HG03460 (cell line): ENCODE results near the gene PLEKHG5.
"Not testable (repeated sequence)": the region's sequence is repeated elsewhere in the genome, so short reads cannot be mapped to it uniquely, and the experiment has no call there.

Experiments
- ATAC-seq: cut with Tn5 transposase; IDR thresholded peaks from one replicate; pipeline ENCODE4 v1.9.1; 2021; ENCODE audit not compliant: unreplicated experiment

The PLEKHG5 gene

DNA sequence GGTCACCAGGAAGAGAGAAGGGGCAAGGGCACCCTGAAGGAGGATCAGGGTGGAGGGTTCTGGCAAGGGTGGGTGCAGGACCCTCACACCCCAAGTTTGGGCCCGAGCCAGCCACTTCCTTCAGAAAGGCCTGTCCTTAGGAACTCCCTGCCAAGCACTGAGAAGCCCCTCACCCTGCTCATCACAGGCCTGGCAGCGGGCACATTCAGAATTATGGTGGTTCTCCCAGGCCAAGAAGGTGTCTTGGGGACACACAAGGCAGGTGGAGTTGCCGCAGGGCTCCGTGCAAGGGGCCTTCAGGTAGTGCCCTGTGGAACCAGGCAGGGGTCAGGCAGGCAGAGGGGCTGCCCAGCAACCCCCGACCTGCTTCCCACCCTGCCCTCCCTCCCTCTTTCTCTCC, 26.6 kb downstream of the PLEKHG5 start:
- ATAC-seq: no peak

DNA sequence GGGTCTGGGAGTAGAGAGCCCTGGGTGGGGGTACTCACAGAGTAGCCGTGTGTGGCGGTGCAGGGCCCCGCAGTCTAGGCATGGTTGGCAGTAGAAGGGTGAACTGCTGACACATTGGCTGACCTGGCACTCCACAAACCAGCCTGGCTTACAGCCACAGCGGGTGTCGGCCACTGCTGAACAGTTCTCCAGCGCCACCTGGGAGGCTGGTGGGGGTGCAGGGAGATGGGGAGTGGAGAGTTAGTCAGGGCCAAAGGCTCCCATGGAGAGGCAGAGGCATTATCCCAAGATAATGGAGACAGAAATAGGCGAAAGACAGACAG, 27.0 kb downstream of the PLEKHG5 start:
- no peak for ATAC-seq

DNA sequence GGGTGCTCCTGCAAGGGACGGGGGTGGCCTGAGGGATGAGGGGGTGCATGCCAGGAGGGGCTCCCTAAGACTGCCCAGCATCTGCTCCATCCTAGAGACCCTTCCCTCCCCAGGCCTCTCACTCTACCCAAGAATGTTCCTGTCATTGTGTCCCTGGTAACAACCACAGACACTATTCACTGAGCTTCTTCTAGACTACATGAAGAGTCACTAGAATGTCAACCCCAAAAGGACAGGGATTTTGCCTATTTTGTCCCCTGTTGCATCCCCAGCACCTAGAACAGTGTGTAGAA, 28.4 kb downstream of the PLEKHG5 start:
- ATAC-seq: no peak

DNA sequence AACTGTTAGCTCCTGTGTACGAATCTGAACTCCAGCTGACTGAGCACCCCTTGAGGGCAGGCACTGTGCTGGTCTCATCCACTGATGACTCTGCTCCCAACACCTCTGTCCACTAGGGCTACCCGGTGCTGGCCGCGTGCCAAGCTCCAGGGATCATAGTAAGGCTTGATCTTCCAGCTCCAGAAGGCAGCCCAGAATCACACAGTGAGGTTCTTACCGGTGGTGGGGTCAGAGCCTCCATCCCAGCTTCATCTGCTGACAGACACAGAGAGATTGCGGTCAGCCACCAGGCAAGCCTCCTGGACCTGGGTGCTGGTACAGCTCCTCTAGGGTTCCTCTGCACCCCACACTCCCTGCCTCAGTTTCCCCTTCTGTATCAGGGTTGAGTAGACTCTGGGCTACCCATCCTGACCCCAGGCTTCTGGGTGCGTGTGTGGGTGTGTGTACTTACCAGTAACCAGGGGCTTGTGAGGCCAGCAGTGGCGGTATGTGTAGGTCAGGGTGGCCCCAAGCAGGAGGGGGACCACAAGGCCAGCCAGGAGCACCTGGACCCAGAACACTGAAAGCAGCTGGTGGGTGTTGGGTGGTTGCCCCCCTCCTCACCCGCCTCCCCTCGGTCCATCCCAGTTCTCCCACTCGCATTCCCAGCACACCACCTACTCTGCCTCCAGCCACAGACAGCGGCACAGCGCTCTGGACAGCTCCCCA, 28.9 kb downstream of the PLEKHG5 start:
- no peak for ATAC-seq

GRCh38 chr1:6461538-6462411, 29.7 kb downstream of the PLEKHG5 start:
- ATAC-seq: no peak

- ATAC-seq: no peak
Observed at GRCh38 chr1:6461051-6461530, 30.4 kb downstream of the PLEKHG5 start.

- ATAC-seq: no peak
Observed at GRCh38 chr1:6460301-6461050, 31.0 kb downstream of the PLEKHG5 start.

DNA sequence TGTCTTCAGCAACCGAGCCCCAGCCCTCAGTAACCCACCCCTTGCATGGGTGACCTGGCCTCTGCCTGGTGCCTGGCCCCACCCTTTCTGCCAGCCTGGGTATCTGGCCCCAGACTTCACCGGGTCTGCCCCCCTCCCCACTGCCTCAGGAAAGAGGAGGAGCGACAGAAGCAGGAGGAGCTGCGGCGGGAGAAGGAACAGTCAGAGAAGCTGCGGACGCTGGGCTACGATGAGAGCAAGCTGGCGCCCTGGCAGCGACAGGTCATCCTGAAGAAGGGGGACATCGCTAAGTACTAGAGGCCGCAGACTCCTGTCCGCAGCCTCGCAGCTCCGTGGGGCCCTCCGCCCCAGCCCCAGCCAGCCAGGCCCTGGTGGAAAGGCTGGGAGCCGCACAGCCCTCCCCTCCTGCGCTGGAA, 31.6 kb downstream of the PLEKHG5 start:
- ATAC-seq: no peak

DNA sequence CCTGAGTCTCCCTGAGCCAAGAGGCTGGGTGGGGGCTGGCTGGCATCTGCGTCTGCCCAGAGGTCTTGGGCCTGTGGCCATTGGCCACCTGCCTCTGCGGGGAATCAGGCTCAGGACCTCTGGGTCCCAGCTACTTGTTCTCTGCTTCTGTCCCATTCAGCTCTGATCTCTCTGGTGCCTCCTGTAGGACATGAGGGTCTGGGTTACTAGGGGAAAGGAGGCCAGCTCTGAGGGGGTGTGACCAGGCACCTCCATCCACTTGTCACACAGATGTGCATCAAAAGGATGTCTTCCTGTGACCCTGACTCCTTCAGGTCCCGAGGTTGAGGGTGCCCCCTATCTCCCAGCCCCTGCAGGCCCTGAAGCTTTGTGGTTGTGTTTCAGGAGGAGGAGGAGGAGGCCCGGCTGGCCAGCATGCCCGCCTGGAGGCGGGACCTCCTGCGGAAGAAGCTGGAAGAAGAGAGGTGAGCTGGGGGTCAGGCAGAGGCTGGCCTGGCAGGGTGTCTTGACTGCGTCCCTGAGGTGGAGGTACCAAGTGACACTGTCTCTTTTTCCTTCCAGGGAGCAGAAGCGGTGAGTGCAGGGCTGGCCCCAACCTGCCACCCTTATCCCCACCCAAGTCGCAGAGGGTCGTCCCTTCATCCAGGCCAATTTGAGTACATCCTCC, 34.5 kb downstream of the PLEKHG5 start:
- ATAC-seq: no peak

DNA sequence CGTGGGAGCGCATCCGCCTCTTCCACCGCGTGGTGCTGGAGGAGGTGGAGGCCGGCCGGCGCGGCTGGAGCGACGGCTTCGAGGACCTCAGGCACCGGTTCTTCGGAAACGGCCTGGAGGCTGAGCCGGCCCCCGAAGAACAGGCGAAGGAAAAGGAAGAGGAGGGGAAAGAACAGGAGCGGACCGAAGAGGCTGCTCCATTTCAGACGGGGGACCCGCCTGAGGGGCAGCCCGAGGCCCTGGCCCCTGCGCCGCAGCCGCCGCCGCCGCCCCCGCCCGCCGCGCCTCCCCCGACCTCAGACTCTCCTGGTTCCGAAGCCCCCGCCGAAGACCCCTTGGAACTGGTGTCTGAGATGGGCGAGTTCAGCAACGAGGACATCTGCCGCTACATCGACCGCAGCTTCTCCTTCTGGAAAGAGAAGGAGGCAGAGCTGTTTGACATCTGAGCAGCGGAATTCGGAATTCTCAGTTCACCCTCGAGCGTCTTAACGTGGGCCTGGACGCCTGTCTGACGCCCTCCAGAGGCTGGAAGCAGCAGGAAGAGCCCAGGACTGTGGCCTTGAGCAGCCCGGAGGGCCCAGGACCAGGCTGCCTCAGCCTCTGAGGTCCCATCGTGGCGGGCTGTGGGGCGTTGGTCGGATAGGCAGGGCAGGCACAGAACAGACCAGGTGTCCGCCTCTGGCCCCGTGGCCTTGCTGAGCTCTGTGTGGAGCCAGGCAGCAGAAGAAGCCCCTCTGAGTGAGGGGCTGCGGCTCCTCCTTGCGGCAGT, 35.5 kb downstream of the PLEKHG5 start:
- not testable (repeated sequence) for ATAC-seq

DNA sequence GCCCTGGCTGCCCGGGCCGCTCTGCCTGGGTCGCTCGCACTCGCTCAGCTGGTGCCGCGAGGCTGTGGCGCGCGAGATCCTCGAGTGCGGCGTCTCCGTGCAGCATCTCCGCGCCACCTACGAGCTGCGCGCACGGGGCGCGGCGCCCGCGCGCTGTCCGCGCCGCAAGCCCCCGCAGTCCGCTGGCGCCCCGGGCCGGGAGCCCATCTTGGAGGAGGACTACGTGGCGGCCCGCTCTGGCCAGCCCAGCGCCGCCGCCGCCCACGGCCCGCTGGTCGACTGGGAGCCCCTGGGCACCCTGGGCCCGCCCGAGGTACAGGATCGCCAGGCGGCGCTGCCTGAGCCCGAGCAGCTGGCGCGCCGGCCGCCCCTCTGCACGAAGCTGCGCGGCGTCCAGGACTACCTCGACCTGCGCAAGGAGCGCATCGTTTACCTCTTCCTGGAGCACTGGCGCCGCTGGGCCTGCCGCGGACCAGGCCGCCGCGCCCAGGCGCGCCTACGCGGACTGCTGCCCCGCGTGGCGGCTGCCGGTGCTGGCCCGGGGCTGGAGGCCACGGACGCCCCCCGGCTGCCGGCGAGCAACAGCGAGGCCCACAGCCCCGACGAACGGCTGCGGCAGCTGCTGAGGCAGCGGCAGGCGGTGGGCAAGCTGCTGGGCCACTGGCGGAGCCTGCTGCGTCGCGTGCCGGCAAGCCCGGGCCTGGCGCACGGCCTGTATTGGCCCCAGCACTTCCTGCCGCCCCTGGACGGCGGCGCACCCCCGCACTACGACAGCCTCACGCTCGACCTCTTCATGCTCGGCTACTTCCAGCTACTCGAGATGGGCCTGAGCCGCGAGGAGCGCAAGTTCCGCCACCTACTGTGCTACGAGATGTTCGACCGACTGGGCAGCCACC, 36.4 kb downstream of the PLEKHG5 start:
- no peak for ATAC-seq

DNA sequence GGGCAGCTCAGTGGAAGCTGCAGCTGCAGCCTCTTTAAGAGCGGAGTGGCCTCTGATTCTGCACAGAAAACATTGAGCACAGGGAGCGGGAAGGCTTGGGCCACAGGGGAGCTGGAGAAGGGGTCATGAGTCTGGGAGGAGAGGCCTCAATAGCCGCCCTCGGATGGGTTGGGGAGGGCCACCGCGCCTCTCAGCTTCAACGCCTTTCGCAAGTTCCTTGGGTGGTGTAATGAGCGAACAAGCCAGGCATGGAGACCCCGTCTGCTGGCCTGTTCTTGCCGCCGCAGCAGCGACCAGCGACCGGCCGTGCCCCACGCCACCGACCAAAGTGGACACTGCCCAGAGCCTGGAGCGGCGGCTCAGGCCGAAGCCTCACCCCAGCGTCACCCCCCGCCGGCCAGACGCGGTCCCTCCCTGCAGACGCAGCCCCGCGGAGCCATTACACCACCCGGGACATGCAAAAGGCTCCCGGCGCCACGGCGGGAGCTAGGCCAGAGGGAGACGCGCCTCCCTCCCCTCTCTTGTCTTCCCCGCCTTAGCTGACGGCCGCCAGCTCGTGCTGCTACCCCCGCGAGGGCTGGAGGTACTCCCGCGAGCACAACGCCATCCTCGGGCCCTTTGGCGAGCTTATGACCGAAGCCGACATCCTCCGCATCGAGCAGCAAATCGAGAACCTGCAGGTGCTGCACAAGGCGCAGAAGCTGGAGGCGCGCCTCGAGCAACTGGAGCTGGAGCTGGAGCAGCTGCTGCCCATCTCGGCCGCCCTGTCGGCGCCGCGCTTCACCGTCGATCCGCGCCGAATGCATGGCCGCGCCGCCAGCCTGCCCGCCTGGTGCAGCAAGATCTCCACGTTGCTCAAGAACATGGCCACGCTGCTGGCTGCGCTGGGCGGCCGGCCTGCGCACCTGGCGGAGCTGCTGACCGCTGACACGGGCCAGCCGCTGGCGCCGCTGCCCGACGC, 37.3 kb downstream of the PLEKHG5 start:
- not testable (repeated sequence) for ATAC-seq

DNA sequence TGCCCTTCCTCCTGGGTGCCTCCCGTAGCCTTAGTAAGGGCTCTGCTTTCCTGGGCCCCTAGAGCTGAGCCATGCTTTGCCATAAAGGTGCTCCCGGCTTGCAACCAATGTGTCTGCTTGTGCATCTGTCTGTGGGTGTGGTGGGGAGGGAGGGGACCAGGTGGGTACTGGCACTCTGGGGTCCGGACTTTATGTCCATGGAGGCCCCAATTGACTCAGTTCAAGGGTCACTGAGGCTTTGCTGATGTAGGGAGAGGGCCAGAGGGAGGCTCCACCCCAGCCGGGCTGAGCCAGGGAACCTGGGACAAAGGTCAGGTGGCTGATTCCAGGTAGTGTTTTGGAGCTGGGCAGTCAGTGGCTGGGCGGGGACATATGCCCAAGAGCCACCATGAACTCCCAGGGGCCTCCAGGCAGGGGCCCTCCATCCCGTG, 40.5 kb downstream of the PLEKHG5 start:
- no peak for ATAC-seq

DNA sequence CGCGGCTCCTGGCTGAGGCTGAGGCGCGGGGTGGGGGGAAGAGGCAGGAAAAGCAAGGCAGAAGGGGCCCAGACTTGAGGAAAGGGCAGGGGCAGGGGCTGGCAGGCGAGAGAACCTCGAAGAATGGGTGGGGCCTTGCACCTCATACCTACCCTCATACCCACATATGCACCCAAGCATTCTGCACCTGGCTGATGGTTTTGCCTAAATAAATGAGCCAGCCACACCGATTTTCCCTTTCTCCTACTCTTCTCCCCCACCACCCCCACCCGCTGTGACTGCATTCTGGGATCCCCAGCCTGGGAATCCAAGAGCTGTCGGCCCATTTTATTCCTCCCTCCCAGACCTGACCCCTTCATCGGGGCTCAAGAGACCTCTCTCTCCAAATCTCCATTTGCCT, 41.0 kb downstream of the PLEKHG5 start:
- not testable (repeated sequence) for ATAC-seq

DNA sequence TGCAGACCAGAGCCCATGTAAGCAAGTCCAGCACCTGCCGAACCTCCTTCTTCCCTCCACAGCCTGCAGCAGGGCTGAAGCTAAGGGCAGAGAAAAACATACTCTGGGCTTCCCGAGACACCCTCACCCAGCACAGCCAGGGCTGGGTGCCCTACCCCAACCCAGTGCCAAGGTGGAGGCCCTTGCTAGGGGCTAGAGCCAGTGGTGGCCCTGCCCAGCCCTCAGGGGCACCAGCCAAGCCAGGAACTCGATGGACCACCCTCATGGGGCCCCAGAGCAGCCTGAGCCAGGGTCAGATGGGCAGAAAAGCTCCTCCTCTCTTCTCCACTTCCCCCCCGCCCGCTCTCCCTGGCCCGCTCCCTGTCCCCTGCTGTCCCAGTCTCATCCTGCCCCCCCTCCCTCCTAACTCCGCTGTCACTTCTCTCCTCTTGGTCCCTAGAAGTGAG, 41.4 kb downstream of the PLEKHG5 start:
- ATAC-seq: no peak

- ATAC-seq: no peak
Observed at GRCh38 chr1:6448749-6449631, 42.5 kb downstream of the PLEKHG5 start.
